A549 treated with ZK216348 at 1 μM for 4 hours (cell line): ENCODE results near the gene APOA1. TPM values are rescaled to one million over a fixed set of nuclear protein-coding genes. Genes with fewer than 3 reads are reported as not detected.

Source experiments
- total RNA-seq: library from RNA; stranded (reverse); fragments of 200-300 nt; extraction: Qiagen RNA extraction; gene quantifications from 5 replicates; pipeline ENCODE4 v1.2.3, GENCODE V29; 2022; ENCODE audit warnings: low read depth

APOA1 gene
- 0.24 to 0.42 TPM (median 0.27 TPM) in 3 of 5 replicates, not detected in the others for total RNA-seq

DNA sequence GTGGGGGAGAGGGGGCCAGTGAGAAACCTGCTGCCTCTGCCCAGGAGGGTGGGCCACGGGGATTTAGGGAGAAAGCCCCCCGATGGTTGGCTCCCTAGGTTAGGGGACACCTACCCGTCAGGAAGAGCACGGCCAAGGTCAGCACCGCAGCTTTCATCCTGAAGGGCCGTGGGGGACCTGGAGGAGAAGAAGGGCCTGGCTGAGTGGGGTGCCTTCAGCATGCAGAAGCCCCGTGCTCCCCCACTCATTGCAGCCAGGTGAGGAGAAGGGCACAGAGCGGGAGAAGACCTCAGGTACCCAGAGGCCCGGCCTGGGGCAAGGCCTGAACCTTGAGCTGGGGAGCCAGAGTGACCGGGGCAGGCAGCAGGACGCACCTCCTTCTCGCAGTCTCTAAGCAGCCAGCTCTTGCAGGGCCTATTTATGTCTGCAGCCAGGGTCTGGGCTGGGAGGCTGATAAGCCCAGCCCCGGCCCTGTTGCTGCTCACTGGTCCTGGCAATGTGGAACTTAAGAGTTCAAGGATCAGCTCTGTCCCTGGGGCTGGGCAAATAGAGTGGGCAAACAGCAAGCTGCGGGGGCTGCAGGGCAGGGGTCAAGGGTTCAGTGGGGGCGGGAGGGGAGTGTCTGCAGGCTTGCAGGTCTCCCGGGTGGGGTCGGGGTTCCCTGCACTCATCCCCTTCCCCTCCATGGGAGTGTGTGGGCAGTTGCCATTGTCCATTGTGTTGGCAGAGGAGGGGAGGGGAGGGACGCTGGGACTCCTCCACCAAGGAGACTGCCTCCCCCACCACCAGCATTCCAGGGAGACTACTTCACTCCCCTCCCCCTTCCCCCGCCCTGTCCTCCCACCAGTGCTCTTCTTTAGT, at the start of gene APOA1:
APOA1 (minus strand) TSS at position 392 of the 861 bp plus-strand sequence; CDS start at position 157, 235 bp downstream.

DNA sequence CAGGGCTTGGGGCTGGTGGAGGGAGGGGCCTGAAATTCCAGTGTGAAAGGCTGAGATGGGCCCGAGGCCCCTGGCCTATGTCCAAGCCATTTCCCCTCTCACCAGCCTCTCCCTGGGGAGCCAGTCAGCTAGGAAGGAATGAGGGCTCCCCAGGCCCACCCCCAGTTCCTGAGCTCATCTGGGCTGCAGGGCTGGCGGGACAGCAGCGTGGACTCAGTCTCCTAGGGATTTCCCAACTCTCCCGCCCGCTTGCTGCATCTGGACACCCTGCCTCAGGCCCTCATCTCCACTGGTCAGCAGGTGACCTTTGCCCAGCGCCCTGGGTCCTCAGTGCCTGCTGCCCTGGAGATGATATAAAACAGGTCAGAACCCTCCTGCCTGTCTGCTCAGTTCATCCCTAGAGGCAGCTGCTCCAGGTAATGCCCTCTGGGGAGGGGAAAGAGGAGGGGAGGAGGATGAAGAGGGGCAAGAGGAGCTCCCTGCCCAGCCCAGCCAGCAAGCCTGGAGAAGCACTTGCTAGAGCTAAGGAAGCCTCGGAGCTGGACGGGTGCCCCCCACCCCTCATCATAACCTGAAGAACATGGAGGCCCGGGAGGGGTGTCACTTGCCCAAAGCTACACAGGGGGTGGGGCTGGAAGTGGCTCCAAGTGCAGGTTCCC, 7.8 kb downstream of the APOA1 start, which contains the start of gene APOC3:
APOC3 (plus strand) TSS at position 383 of the 659 bp plus-strand sequence. CDS start 676 bp downstream, outside the sequence.

DNA sequence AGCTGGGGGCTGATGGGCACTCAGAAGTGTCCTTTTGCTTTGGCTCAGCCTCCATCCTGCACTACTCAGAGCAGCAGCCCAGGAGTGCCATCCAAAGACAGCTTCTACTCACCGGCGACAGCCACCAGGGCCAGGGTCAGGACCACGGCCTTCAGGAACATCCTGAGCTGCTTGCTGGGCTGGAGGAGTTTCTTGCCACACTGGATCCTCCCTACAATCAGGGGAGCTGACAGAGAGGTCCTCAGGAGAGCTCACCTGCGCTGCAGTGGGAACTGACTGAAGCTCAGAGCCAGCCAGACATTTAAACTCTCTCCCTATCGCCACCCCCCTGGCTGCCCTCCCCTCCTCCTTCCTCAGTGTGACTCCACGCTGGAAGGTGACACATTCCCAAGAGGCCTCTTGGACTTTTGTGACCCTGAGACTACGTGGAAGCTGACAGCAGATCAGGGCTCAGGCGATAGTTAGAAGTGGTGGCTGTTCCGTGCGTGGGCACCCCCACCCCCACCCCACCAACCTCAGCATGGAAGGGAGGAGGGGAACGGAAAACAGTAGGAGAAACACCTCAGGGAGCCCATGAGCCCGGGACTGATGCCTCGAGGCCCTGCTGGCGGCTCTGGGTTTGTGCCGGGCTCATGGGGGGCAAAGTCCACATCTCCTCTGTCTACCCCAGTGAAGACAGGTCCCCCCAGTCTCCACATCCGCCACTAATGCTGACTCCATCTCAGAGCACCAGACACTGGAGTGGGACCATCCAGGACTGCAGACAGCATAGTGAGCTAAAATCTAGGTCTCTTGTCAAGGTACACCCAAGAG, 14.2 kb downstream of the APOA1 start, which contains the start of gene APOA4:
APOA4 (minus strand) TSS at position 274 of the 813 bp plus-strand sequence; CDS start at position 161, 113 bp downstream.

DNA sequence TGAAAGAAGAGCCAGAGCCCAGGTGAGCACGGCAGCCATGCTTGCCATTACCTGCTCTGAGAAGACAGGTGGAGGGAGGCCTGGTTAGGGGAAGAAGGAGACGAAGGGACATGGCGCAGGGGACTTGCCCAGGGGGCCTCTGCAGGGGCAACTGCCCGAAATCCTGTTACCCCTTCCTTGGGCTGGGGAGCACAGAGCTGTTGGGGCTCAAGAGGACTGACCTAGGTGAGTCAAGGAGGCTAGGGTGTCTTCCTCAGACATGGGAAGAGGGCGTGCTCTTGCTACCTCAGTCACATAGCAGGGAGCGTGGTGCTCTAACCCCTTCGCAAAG, 45.6 kb downstream of the APOA1 start, which contains the start of gene APOA5:
APOA5 (minus strand) TSS at position 67 of the 331 bp plus-strand sequence; CDS start at position 48, 19 bp downstream.

DNA sequence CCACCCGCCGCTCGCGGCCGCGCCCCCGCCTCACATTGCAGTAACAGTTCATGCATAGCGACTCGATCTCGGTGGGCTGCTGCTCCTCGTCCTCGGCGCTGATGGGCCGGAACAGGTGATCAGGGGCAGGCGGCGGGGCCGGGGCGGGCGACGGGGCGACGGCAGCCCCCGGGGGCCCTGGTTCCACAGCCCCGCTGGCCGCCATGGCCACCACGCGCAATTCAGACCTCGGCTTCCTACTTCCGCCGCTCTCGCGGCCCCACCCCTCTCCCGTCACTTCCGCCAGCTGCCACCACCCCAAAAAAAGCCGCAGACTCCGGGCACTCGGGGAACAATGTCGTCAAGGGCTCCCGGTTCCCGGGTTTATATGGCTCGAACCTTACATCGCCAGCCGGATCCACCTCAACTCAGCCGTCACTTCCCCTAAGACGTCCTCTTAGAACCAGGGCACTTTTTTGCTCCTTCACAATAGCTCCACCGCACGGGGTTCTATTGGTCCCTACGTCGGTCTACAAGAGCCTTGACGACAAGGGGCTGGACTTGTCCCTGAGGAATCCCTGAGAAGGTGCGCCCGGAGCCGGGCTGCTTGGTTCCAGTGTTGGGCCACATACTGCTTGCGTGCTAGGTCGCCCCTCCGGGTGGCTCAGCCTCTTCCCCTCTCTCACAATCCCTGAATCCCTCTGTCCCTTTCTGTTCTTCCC, 49.5 kb downstream of the APOA1 start, which contains the start of gene ZPR1:
ZPR1 (minus strand) TSS at position 238 of the 701 bp plus-strand sequence; CDS start at position 205, 33 bp downstream.

Other genes starting within 250 kb of the APOA1 start
- gene BUD13, start 64.6 kb downstream of the APOA1 start, total RNA-seq: 11.2 to 12.9 TPM (median 11.5 TPM) in 5 replicates
- 51.0 to 57.5 TPM (median 52.5 TPM) in 5 replicates for gene ZPR1, start 49.6 kb downstream of the APOA1 start, total RNA-seq
- not detected in 5 replicates for gene APOA5, start 45.7 kb downstream of the APOA1 start, total RNA-seq
- gene APOA4, start 14.3 kb downstream of the APOA1 start, total RNA-seq: not detected in 5 replicates
- gene APOC3, start 7.7 kb downstream of the APOA1 start, total RNA-seq: not detected in 5 replicates